ENCODE data around the gene GNG7. TPM values are rescaled to one million over a fixed set of nuclear protein-coding genes. Genes with fewer than 3 reads are reported as not detected.

The GNG7 gene
- polyA plus RNA-seq, 1 experiment, result 0.57 TPM

DNA sequence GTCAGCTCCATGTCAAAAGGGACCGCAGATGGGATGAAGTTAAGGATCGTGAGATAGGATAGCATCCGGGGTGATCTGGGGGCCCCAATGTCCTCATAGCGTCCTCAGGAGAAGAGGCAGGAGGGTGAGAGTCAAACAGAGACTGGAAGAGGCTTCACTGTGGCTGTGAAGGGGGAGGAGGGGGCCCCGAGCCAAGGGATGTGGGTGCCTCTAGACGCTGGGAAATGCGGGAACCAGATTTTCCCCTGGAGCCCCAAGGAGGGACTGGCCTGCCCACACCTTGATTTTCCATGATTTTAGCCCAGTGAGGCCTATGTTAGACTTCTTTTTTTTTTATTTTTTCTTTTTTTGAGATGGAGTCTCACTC lies 61.2 kb downstream of the GNG7 start:
- CTCF ChIA-PET, result no interaction called here
- TF ChIP-seq, protein P1, sequence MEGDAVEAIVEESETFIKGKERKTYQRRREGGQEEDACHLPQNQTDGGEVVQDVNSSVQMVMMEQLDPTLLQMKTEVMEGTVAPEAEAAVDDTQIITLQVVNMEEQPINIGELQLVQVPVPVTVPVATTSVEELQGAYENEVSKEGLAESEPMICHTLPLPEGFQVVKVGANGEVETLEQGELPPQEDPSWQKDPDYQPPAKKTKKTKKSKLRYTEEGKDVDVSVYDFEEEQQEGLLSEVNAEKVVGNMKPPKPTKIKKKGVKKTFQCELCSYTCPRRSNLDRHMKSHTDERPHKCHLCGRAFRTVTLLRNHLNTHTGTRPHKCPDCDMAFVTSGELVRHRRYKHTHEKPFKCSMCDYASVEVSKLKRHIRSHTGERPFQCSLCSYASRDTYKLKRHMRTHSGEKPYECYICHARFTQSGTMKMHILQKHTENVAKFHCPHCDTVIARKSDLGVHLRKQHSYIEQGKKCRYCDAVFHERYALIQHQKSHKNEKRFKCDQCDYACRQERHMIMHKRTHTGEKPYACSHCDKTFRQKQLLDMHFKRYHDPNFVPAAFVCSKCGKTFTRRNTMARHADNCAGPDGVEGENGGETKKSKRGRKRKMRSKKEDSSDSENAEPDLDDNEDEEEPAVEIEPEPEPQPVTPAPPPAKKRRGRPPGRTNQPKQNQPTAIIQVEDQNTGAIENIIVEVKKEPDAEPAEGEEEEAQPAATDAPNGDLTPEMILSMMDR (IDR thresholded peaks at IDR 0.05; ENCODE audit: low read depth, low read length), result no peak
- POLR2A ChIA-PET, result no interaction called here
- Histone ChIP-seq H3K4me3 (ENCODE audit: low read depth, low read length) (no peak overlapping the region), H3K27ac (ENCODE audit: low read depth, low read length) (no peak overlapping the region), H3K27me3 (ENCODE audit: control insufficient read depth, insufficient read depth, low read length) (peaks cover 16% of the 10 kb centered on the region), H3K9me3 (ENCODE audit: control insufficient read depth, insufficient read depth, low read length) (no peaks in the 10 kb centered on the region; the same call in 1 of the 2 replicates)
- DNase-seq (ENCODE audit: low read depth, low spot score), result no peak

- ChIA-PET POLR2A (interaction anchor here (0.6 kb wide), 1 partner anchor 8 kb away, joined by 3 read pairs; no protein-coding TSS in a partner anchor), CTCF (interaction anchor here (0.9 kb wide), 1 partner anchor 109 kb away, joined by 3 read pairs; no protein-coding TSS in a partner anchor)
- no peak overlapping the region for H3K27ac ChIP-seq (ENCODE audit: low read depth, low read length)
- no peak for DNase-seq (ENCODE audit: low read depth, low spot score)
- no peaks in the 10 kb centered on the region; the same call in 1 of the 2 replicates for H3K9me3 ChIP-seq (ENCODE audit: control insufficient read depth, insufficient read depth, low read length)
- TF ChIP-seq, protein P1 (IDR thresholded peaks at IDR 0.05; ENCODE audit: low read depth, low read length), result no peak
- H3K4me3 ChIP-seq (ENCODE audit: low read depth, low read length), result no peak overlapping the region
- peaks cover 12% of the 10 kb centered on the region for H3K27me3 ChIP-seq (ENCODE audit: control insufficient read depth, insufficient read depth, low read length)
Observed at GRCh38 chr19:2640563-2641331, 61.7 kb downstream of the GNG7 start.

- Histone ChIP-seq H3K27ac (ENCODE audit: low read depth, low read length) (no peak overlapping the region), H3K4me3 (ENCODE audit: low read depth, low read length) (no peak overlapping the region), H3K27me3 (ENCODE audit: control insufficient read depth, insufficient read depth, low read length) (peaks cover 16% of the 10 kb centered on the region), H3K9me3 (ENCODE audit: control insufficient read depth, insufficient read depth, low read length) (no peaks in the 10 kb centered on the region; the same call in 1 of the 2 replicates)
- ChIA-PET POLR2A (interaction anchor here (0.6 to 1.1 kb wide), 2 partner anchors 8 to 164 kb away, joined by 3 to 10 read pairs; partner anchors contain the start of gene GADD45B), CTCF (interaction anchor here (0.9 kb wide), 1 partner anchor 110 kb away, joined by 3 read pairs; no protein-coding TSS in a partner anchor)
- TF ChIP-seq, protein P1 (IDR thresholded peaks at IDR 0.05; ENCODE audit: low read depth, low read length), result no peak
- DNase-seq (ENCODE audit: low read depth, low spot score), result no peak
Observed at GRCh38 chr19:2639999-2640398, 62.5 kb downstream of the GNG7 start.

DNA sequence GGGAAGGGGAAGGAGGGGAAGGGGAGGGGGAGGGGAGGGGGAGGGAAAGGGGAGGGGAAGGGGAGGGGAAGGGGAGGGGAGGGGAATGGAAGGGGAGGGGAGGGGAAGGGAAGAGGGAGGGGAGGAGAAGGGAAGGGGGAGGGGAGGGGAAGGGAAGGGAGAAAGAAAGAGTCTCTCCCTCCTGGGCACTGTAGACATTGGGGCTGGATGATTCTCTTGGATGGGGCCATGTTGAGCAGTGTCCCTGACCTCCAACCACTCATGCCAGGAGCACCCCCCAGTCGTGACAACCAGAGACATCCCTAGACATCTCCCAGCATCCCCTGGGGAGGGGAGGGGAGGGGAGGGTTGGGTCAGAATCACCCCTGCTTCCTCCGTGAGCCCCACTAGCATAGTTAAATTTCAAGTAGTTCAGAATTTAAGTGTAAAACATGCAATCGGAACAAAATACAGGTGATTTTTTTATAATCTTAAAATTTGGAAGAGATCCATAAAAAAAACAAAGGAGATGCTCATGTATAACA lies 64.0 kb downstream of the GNG7 start:
- TF ChIP-seq, protein P1 (IDR thresholded peaks at IDR 0.05; ENCODE audit: low read depth, low read length), result no peak
- Histone ChIP-seq H3K27ac (ENCODE audit: low read depth, low read length) (no peak overlapping the region), H3K27me3 (ENCODE audit: control insufficient read depth, insufficient read depth, low read length) (peaks cover 14% of the 10 kb centered on the region), H3K4me3 (ENCODE audit: low read depth, low read length) (no peak overlapping the region), H3K9me3 (ENCODE audit: control insufficient read depth, insufficient read depth, low read length) (no peaks in the 10 kb centered on the region; the same call in 1 of the 2 replicates)
- ChIA-PET CTCF (interaction anchor here (0.7 to 2.5 kb wide), 2 partner anchors 10 to 98 kb away, joined by 3 to 16 read pairs; no protein-coding TSS in a partner anchor), POLR2A (no interaction called here)
- no peak for DNase-seq (ENCODE audit: low read depth, low spot score)
